Neural progenitor cell (in vitro differentiated cells): ENCODE measurements around the gene ARHGAP31. TPM values are rescaled to one million over a fixed set of nuclear protein-coding genes. Genes with fewer than 3 reads are reported as not detected.
"Not testable (repeated sequence)": the region's sequence is repeated elsewhere in the genome, so short reads cannot be mapped to it uniquely, and the experiment has no call there.

Experiments
- DNase-seq: peaks from one replicate; pipeline ENCODE4 v3.0.0-alpha.2; 2016; ENCODE audit warnings: low spot score
- H2AFZ ChIP-seq: fragments of 200-600 bp; sonication (generic); replicated peaks from 2 replicates; pipeline ENCODE4 v1.6.1; 2016; ENCODE audit warnings: antibody characterized with exemption
- H3F3A ChIP-seq: fragments of 200-600 bp; sonication (generic); 2 replicates; pipeline ENCODE4 v1.6.1; 2016; ENCODE audit warnings: antibody characterized with exemption, low read depth
- H3K27ac ChIP-seq: fragments of 200-600 bp; sonication (generic); 2 replicates; pipeline ENCODE4 v1.5.1; 2016; ENCODE audit warnings: mild to moderate bottlenecking
- H3K27me3 ChIP-seq: fragments of 200-600 bp; sonication (generic); 2 replicates; pipeline ENCODE4 v1.6.1; 2016; ENCODE audit warnings: mild to moderate bottlenecking, moderate library complexity
- H3K36me3 ChIP-seq: fragments of 200-600 bp; sonication (generic); 2 replicates; pipeline ENCODE4 v1.5.1; 2016
- H3K4me1 ChIP-seq: fragments of 200-600 bp; sonication (generic); 2 replicates; pipeline ENCODE4 v1.6.1; 2016; ENCODE audit warnings: mixed run types
- H3K4me2 ChIP-seq: fragments of 200-600 bp; sonication (generic); 2 replicates; pipeline ENCODE4 v1.6.1; 2016
- H3K4me3 ChIP-seq: fragments of 200-600 bp; sonication (generic); 2 replicates; pipeline ENCODE4 v1.5.1; 2016
- H3K79me2 ChIP-seq: fragments of 200-600 bp; sonication (generic); 2 replicates; pipeline ENCODE4 v1.6.1; 2016; ENCODE audit warnings: low read depth
- H3K9ac ChIP-seq: fragments of 200-600 bp; sonication (generic); 2 replicates; pipeline ENCODE4 v1.6.1; 2016
- H3K9me3 ChIP-seq: fragments of 200-600 bp; sonication (generic); 2 replicates; pipeline ENCODE4 v1.5.1; 2016; ENCODE audit warnings: low read depth
- H4K20me1 ChIP-seq: fragments of 200-600 bp; sonication (generic); 2 replicates; pipeline ENCODE4 v1.6.1; 2016; ENCODE audit warnings: low read depth
- H3K27ac Mint-ChIP-seq: 3 replicates; pipeline ENCODE4 v1.8.0; 2021; ENCODE audit warnings: mixed read lengths
- H3K27me3 Mint-ChIP-seq: 2 replicates; pipeline ENCODE4 v1.8.0; 2022; ENCODE audit warnings: low read depth, mild to moderate bottlenecking, inconsistent platforms, moderate library complexity, mixed read lengths; ENCODE audit not compliant: insufficient read depth
- H3K36me3 Mint-ChIP-seq: 3 replicates; pipeline ENCODE4 v1.8.0; 2021; ENCODE audit warnings: mixed read lengths
- H3K4me1 Mint-ChIP-seq: 3 replicates; pipeline ENCODE4 v1.8.0; 2021; ENCODE audit warnings: mixed read lengths
- H3K4me3 Mint-ChIP-seq: 3 replicates; pipeline ENCODE4 v1.8.0; 2021; ENCODE audit warnings: mild to moderate bottlenecking, moderate library complexity, mixed read lengths
- H3K9me3 Mint-ChIP-seq: 3 replicates; pipeline ENCODE4 v1.8.0; 2020; ENCODE audit warnings: mixed read lengths
- CTCF ChIP-seq: fragments of 200-600 bp; sonication (generic); IDR thresholded peaks from 2 replicates; pipeline ENCODE4 v1.5.1; 2017; ENCODE audit warnings: antibody characterized with exemption, mild to moderate bottlenecking
- EZH2 ChIP-seq: fragments of 200-600 bp; sonication (generic); IDR thresholded peaks from 2 replicates; pipeline ENCODE4 v1.6.1; 2017; ENCODE audit warnings: antibody characterized with exemption, mild to moderate bottlenecking, moderate library complexity
- EZH2phosphoT487 ChIP-seq: fragments of 200-600 bp; sonication (generic); IDR thresholded peaks from 2 replicates; pipeline ENCODE4 v1.6.1; 2017; ENCODE audit warnings: antibody characterized with exemption
- total RNA-seq: library from RNA; depleted of rRNA; stranded (reverse); fragments of >200 nt; gene quantifications from 2 replicates; pipeline ENCODE4 v1.2.3, GENCODE V29; 2015; ENCODE audit warnings: low replicate concordance

ARHGAP31 gene
- total RNA-seq, 1 donor from 2014 or later, result 0.13 TPM

- Mint-ChIP-seq H3K4me1 (peaks cover 15% of the 10 kb centered on the region), H3K36me3 (no peaks in the 10 kb centered on the region), H3K9me3 (no peaks in the 10 kb centered on the region), H3K27ac (no peak overlapping the region), H3K4me3 (no peak overlapping the region), H3K27me3 (peaks cover 3% of the 10 kb centered on the region)
- Histone ChIP-seq H3K9ac (no peak overlapping the region), H3K9me3 (no peaks in the 10 kb centered on the region), H3K79me2 (no peaks in the 10 kb centered on the region), H3K27ac (no peak overlapping the region), H3K4me1 (peaks cover 4% of the 10 kb centered on the region), H3F3A (peaks cover 5% of the 10 kb centered on the region), H3K27me3 (peaks cover 29% of the 10 kb centered on the region), H3K4me3 (no peak overlapping the region), H2AFZ (no peak overlapping the region), H4K20me1 (no peaks in the 10 kb centered on the region), H3K4me2 (no peak overlapping the region), H3K36me3 (no peaks in the 10 kb centered on the region)
- no peak for DNase-seq
- no peak for TF ChIP-seq EZH2
- TF ChIP-seq EZH2phosphoT487, result no peak
- TF ChIP-seq CTCF, result no peak
Observed at GRCh38 chr3:119319311-119319710, 25.1 kb downstream of the ARHGAP31 start.

GRCh38 chr3:119320785-119321184 lies 26.6 kb downstream of the ARHGAP31 start:
- not testable (repeated sequence) for H3K4me2 ChIP-seq, H3K4me3 ChIP-seq, H3K27me3 Mint-ChIP-seq, H3K4me3 Mint-ChIP-seq, H4K20me1 ChIP-seq, H3K9me3 Mint-ChIP-seq, H3K4me1 ChIP-seq, H3K9ac ChIP-seq, H3K36me3 Mint-ChIP-seq, H3K9me3 ChIP-seq, DNase-seq, H2AFZ ChIP-seq, H3K27ac Mint-ChIP-seq, H3K27ac ChIP-seq, H3F3A ChIP-seq, H3K79me2 ChIP-seq, H3K36me3 ChIP-seq
- H3K27me3 ChIP-seq, result peaks cover 40% of the 10 kb centered on the region
- H3K4me1 Mint-ChIP-seq, result peaks cover 15% of the 10 kb centered on the region

GRCh38 chr3:119322021-119322834 lies 28.0 kb downstream of the ARHGAP31 start:
- H3K27ac Mint-ChIP-seq, result peak overlapping the region; percentile 72
- H3K79me2 ChIP-seq, result no peaks in the 10 kb centered on the region
- H3F3A ChIP-seq, result peaks cover 5% of the 10 kb centered on the region

More at GRCh38 chr3:119322021-119322834, 28.0 kb downstream of the ARHGAP31 start:
- Histone ChIP-seq H3K36me3 (no peaks in the 10 kb centered on the region), H3K4me1 (peaks cover 4% of the 10 kb centered on the region), H3K9me3 (no peaks in the 10 kb centered on the region), H2AFZ (peak overlapping the region; percentile 85), H4K20me1 (no peaks in the 10 kb centered on the region), H3K9ac (no peak overlapping the region), H3K27ac (no peak overlapping the region), H3K4me2 (peak overlapping the region; percentile 91), H3K4me3 (peak overlapping the region; percentile 68), H3K27me3 (peaks cover 40% of the 10 kb centered on the region)
- DNase-seq, result peak; percentile 67
- H3K27me3 Mint-ChIP-seq, result peaks cover 3% of the 10 kb centered on the region
- TF ChIP-seq EZH2, result no peak
- no peak for TF ChIP-seq CTCF
- TF ChIP-seq EZH2phosphoT487, result no peak
- H3K4me3 Mint-ChIP-seq, result peak overlapping the region; percentile 90
- no peaks in the 10 kb centered on the region for H3K36me3 Mint-ChIP-seq
- H3K9me3 Mint-ChIP-seq, result no peaks in the 10 kb centered on the region
- H3K4me1 Mint-ChIP-seq, result peaks cover 11% of the 10 kb centered on the region
